Coronary artery (tissue), 2 donors: ENCODE data around the gene ZNF324.

Experiments
- DNase-seq: peaks from one replicate; pipeline ENCODE4 v3.0.0-alpha.2; 2017; ENCODE audit warnings: low spot score
- H3K27ac ChIP-seq, 2 donors: fragments of 200-600 bp; sonication (generic); one replicate each; pipeline ENCODE4 v1.5.1; 2016 to 2019
- H3K4me3 ChIP-seq: fragments of 200-600 bp; sonication (generic); 2 replicates; pipeline ENCODE4 v1.5.1; 2016; ENCODE audit warnings: mild to moderate bottlenecking, moderate library complexity
- CTCF ChIP-seq: fragments of 200-600 bp; sonication (generic); IDR thresholded peaks from one replicate; pipeline ENCODE4 v1.5.1; 2019; ENCODE audit warnings: antibody characterized with exemption

Gene ZNF324

GRCh38 chr19:58521651-58522050 is 54.8 kb downstream of the ZNF324 start:
- no peak overlapping the region for H3K4me3 ChIP-seq
- TF ChIP-seq CTCF = no peak
- DNase-seq = no peak
- H3K27ac ChIP-seq = no peak overlapping the region

DNA sequence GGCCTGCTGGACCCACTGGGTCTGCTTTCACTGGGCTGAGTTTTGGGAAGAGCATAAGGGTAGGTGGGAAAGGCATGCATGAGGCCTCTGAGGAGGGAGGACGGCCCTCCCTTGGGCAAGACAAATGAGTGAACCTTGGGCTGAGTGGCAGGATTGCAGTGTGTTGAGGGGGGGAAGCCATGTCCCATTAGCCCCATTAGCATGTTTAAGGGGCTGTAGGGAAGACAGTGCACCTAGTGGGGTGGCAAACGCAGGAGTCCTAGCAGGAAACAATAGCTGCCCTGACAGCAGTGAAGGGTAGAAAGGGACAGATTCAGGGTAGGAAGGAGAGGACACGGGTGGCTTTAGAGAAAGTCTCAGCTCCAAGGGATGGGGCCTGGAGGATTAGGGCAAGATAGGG is 55.8 kb downstream of the ZNF324 start:
- H3K27ac ChIP-seq = no peak overlapping the region
- TF ChIP-seq CTCF = no peak
- no peak overlapping the region for H3K4me3 ChIP-seq
- no peak for DNase-seq
